HepG2 (cell line): ENCODE data around the gene ADORA2B. TPM values are rescaled to one million over a fixed set of nuclear protein-coding genes. Genes with fewer than 3 reads are reported as not detected.
A peak's percentile ranks its signal among the peaks of the same experiment; 100 is the strongest.

ENCODE experiments used
- BCL3 ChIP-seq: sonication (generic); formaldehyde crosslinking; IDR thresholded peaks from 2 replicates; pipeline ENCODE4 v1.5.1; 2020; ENCODE audit warnings: mild to moderate bottlenecking, missing genetic modification reagents, moderate library complexity
- CC2D1A ChIP-seq: sonication (generic); formaldehyde crosslinking; IDR thresholded peaks from 2 replicates; pipeline ENCODE4 v1.8.1; 2023; ENCODE audit warnings: mild to moderate bottlenecking, missing genetic modification reagents
- HNF4A ChIP-seq: sonication (generic); formaldehyde crosslinking; IDR thresholded peaks from 2 replicates; pipeline ENCODE4 v1.4.0; 2020; ENCODE audit warnings: missing genetic modification reagents
- IRX3 ChIP-seq: sonication (generic); formaldehyde crosslinking; IDR thresholded peaks from 2 replicates; pipeline ENCODE4 v1.8.1; 2023; ENCODE audit warnings: mild to moderate bottlenecking, low read depth, missing genetic modification reagents, borderline replicate concordance
- NFKB2 ChIP-seq: sonication (generic); formaldehyde crosslinking; IDR thresholded peaks from 2 replicates; pipeline ENCODE4 v1.4.0; 2020; ENCODE audit warnings: missing genetic modification reagents, borderline replicate concordance
- NPAS2 ChIP-seq: sonication (generic); formaldehyde crosslinking; IDR thresholded peaks from 2 replicates; pipeline ENCODE4 v1.8.0; 2022; ENCODE audit warnings: mild to moderate bottlenecking, missing genetic modification reagents, borderline replicate concordance
- PBX3 ChIP-seq: sonication (generic); formaldehyde crosslinking; IDR thresholded peaks from 2 replicates; pipeline ENCODE4 v1.8.1; 2023; ENCODE audit warnings: missing genetic modification reagents, inconsistent platforms, borderline replicate concordance
- RBAK ChIP-seq: sonication (generic); formaldehyde crosslinking; IDR thresholded peaks from 2 replicates; pipeline ENCODE4 v1.5.1; 2020; ENCODE audit warnings: mild to moderate bottlenecking, missing genetic modification reagents
- REL ChIP-seq: sonication (generic); formaldehyde crosslinking; conservative IDR thresholded peaks from 2 replicates; pipeline ENCODE4 v1.8.0; 2022; ENCODE audit warnings: mild to moderate bottlenecking, missing genetic modification reagents, moderate library complexity
- RORA ChIP-seq: sonication (generic); formaldehyde crosslinking; IDR thresholded peaks from 2 replicates; pipeline ENCODE4 v1.5.0; 2020; ENCODE audit warnings: mild to moderate bottlenecking, missing genetic modification reagents, moderate library complexity
- SAFB2 ChIP-seq: sonication (generic); formaldehyde crosslinking; IDR thresholded peaks from 2 replicates; pipeline ENCODE4 v1.5.1; 2020; ENCODE audit warnings: missing genetic modification reagents, low read depth, mild to moderate bottlenecking, borderline replicate concordance
- SATB2 ChIP-seq: sonication (generic); formaldehyde crosslinking; IDR thresholded peaks from 2 replicates; pipeline ENCODE4 v1.5.0; 2020; ENCODE audit warnings: missing genetic modification reagents
- SRF ChIP-seq: IDR thresholded peaks from 2 replicates; pipeline ENCODE4 v1.6.1; 2011; ENCODE audit warnings: mild to moderate bottlenecking, low read depth, low read length, moderate library complexity
- TRIM22 ChIP-seq: fragments of 450-650 bp; IDR thresholded peaks from 2 replicates; pipeline ENCODE4 v1.6.1; 2017
- UBTF ChIP-seq: sonication (generic); formaldehyde crosslinking; IDR thresholded peaks from 2 replicates; pipeline ENCODE4 v1.4.0; 2020; ENCODE audit warnings: mild to moderate bottlenecking, missing genetic modification reagents
- ZFX ChIP-seq: sonication (generic); formaldehyde crosslinking; IDR thresholded peaks from 2 replicates; pipeline ENCODE4 v1.4.0; 2020; ENCODE audit warnings: mild to moderate bottlenecking, low read depth, missing genetic modification reagents, moderate library complexity
- ZNF20 ChIP-seq: sonication (generic); formaldehyde crosslinking; IDR thresholded peaks from 2 replicates; pipeline ENCODE4 v1.4.0; 2020; ENCODE audit warnings: mild to moderate bottlenecking, moderate library complexity, missing genetic modification reagents
- ZNF296 ChIP-seq: sonication (generic); formaldehyde crosslinking; conservative IDR thresholded peaks from 2 replicates; pipeline ENCODE4 v1.5.0; 2020; ENCODE audit warnings: mild to moderate bottlenecking, missing genetic modification reagents
- ZNF3 ChIP-seq: IDR thresholded peaks from 2 replicates; pipeline ENCODE4 v1.7.0; 2017; ENCODE audit warnings: inconsistent platforms
- ZNF598 ChIP-seq: sonication (generic); formaldehyde crosslinking; IDR thresholded peaks from 2 replicates; pipeline ENCODE4 v1.5.1; 2020; ENCODE audit warnings: mild to moderate bottlenecking, missing genetic modification reagents, borderline replicate concordance
- ZNF841 ChIP-seq: sonication (generic); formaldehyde crosslinking; IDR thresholded peaks from 2 replicates; pipeline ENCODE4 v1.8.1; 2023; ENCODE audit warnings: missing genetic modification reagents, borderline replicate concordance
- ZNF850 ChIP-seq: sonication (generic); formaldehyde crosslinking; conservative IDR thresholded peaks from 2 replicates; pipeline ENCODE4 v1.9.0; 2021; ENCODE audit warnings: mild to moderate bottlenecking, missing genetic modification reagents
- ZNF883 ChIP-seq: sonication (generic); formaldehyde crosslinking; IDR thresholded peaks from 2 replicates; pipeline ENCODE4 v1.5.1; 2020; ENCODE audit warnings: mild to moderate bottlenecking, missing genetic modification reagents; ENCODE audit errors: not compliant biosample characterization
- ZSCAN21 ChIP-seq: sonication (generic); formaldehyde crosslinking; IDR thresholded peaks from 2 replicates; pipeline ENCODE4 v1.8.0; 2022; ENCODE audit warnings: mild to moderate bottlenecking, missing genetic modification reagents, moderate library complexity, borderline replicate concordance
- polyA plus RNA-seq, 8 experiments: library from polyadenylated mRNA; depleted of rRNA in 3 of 8; stranded (reverse) in 7 of 8; unstranded in 1 of 8; fragments of >200 nt; fragmentation: Illumina TruSeq in 4 of 8; extraction: Trizol in 4 of 8; gene quantifications; 2 replicates each; pipeline versions ENCODE4 v1.2.1 to v1.2.3, GENCODE V29; 2011 to 2016; ENCODE audit warnings: low read depth in 4 of 8, missing spikeins in 1 of 8, mixed read lengths in 1 of 8; ENCODE audit not compliant: insufficient read depth in 1 of 8
- total RNA-seq, 5 experiments: library from RNA; depleted of rRNA; stranded (reverse); fragments of >200 nt; fragmentation: Illumina TruSeq; extraction: Trizol; gene quantifications; 2 replicates each; pipeline ENCODE4 v1.2.3, GENCODE V29; 2016; ENCODE audit warnings: low read depth in 1 of 5

Gene ADORA2B
- total and polyA plus RNA-seq, 2 of the 13 experiments (the other 11 are each of a cell fraction or from before 2014, with no cell fraction given), result 10.4 to 20.0 TPM

GRCh38 chr17:15999141-15999973, 54.4 kb downstream of the ADORA2B start, which contains the start of the genes TTC19 and ZSWIM7 (continued):
- TF ChIP-seq ZFX, result peak; percentile 99
- peak; percentile 95 for TF ChIP-seq BCL3 (CRISPR knock-in tag)
- no peak for TF ChIP-seq ZNF20
- no peak for TF ChIP-seq SRF
- TF ChIP-seq ZNF296 (CRISPR knock-in tag), result no peak
- peak; percentile 84 for TF ChIP-seq ZNF841 (CRISPR knock-in tag)
- peak; percentile 89; the same call in 1 of the 2 replicates for TF ChIP-seq ZSCAN21 (CRISPR knock-in tag)
- no peak for TF ChIP-seq NPAS2 (CRISPR knock-in tag)
- TF ChIP-seq ZNF850, result no peak
- no peak for TF ChIP-seq ZNF3 (CRISPR knock-in tag)
- TF ChIP-seq TRIM22, result no peak
- TF ChIP-seq ZNF598 (CRISPR knock-in tag), result peak; percentile 82; the same call in 1 of the 2 replicates
- TF ChIP-seq NFKB2 (CRISPR knock-in tag), result peak; percentile 81
- peak; percentile 93 for TF ChIP-seq ZNF883 (CRISPR knock-in tag)
- peak; percentile 84; the same call in 1 of the 2 replicates for TF ChIP-seq IRX3
- peak; percentile 37 for TF ChIP-seq HNF4A (CRISPR knock-in tag)
- TF ChIP-seq REL, result peak; percentile 99
- TF ChIP-seq RORA (CRISPR knock-in tag), result no peak
- no peak; the same call in 1 of the 2 replicates for TF ChIP-seq PBX3 (CRISPR knock-in tag)
- TF ChIP-seq CC2D1A (CRISPR knock-in tag), result no peak
- TF ChIP-seq RBAK (CRISPR knock-in tag), result no peak
- no peak for TF ChIP-seq SATB2
- peak; percentile 74; the same call in 1 of the 2 replicates for TF ChIP-seq SAFB2
- peak; percentile 99 for TF ChIP-seq UBTF (CRISPR knock-in tag)
